GM12878 (cell line): ENCODE data around the gene VPS33B. TPM values are rescaled to one million over a fixed set of nuclear protein-coding genes. Genes with fewer than 3 reads are reported as not detected.
A peak's percentile ranks its signal among the peaks of the same experiment; 100 is the strongest.

Source experiments
- ATAC-seq: fragments of 200-7000 bp; cut with Tn5 transposase; 3 replicates; pipeline ENCODE4 v1.9.1; 2020; ENCODE audit warnings: mild to moderate bottlenecking, moderate library complexity
- BruUV-seq: library from RNA; stranded (reverse); fragments of 400-500 nt; replicated peaks from 2 replicates; lab custom pipeline; 2021; lab: Mats Ljungman, UMichigan
- CTCF ChIA-PET: fragments of 300-600 bp; sonication (Branson Sonifier 250); formaldehyde crosslinking; extraction: SDS; loops from one replicate; lab custom pipeline; 2021; ENCODE audit warnings: inconsistent platforms; lab: Yijun Ruan, JAX
- POLR2A ChIA-PET: fragments of 350-600 bp; formaldehyde crosslinking; extraction: SDS; loops from one replicate; lab custom pipeline; 2021; ENCODE audit warnings: inconsistent platforms; lab: Charles Lee
- RAD21 ChIA-PET: fragments of 300-600 bp; sonication (Branson Sonifier 250); formaldehyde crosslinking; loops from one replicate; lab custom pipeline; 2023; ENCODE audit warnings: antibody characterized with exemption; ENCODE audit not compliant: unreplicated experiment; lab: Charles Lee
- SMC1A ChIA-PET: fragments of 300-600 bp; sonication (Branson Sonifier 250); formaldehyde crosslinking; loops from one replicate; lab custom pipeline; 2023; ENCODE audit not compliant: unreplicated experiment, uncharacterized antibody; lab: Charles Lee
- DNase-seq: peaks from one replicate; pipeline ENCODE4 v3.0.0-alpha.2; 2011; ENCODE audit warnings: low read depth, low spot score
- FAIRE-seq: peaks from 3 replicates; lab custom pipeline; 2011; peaks lifted over from hg19 to GRCh38; lab: Jason Lieb, UNC
- H2AFZ ChIP-seq: 2 replicates; pipeline ENCODE4 v1.6.0; 2011; ENCODE audit warnings: low read depth, low read length, control low read depth; ENCODE audit not compliant: control insufficient read depth
- H3K27ac ChIP-seq: 2 replicates; pipeline ENCODE4 v1.5.1; 2011; ENCODE audit warnings: control low read depth; ENCODE audit not compliant: control insufficient read depth, insufficient read depth
- H3K27me3 ChIP-seq, 2 experiments: replicated peaks in 1 of 2; 2 replicates each; pipeline versions ENCODE4 v1.6.0 to v1.6.1; 2011; ENCODE audit warnings: low read length in 1 of 2; ENCODE audit not compliant: control insufficient read depth in 2 of 2, insufficient read depth in 2 of 2
- H3K36me3 ChIP-seq, 2 experiments: 2 replicates each; pipeline ENCODE4 v1.5.1; 2011; ENCODE audit warnings: low read length in 1 of 2; ENCODE audit not compliant: control insufficient read depth in 2 of 2, insufficient read depth in 2 of 2
- H3K4me1 ChIP-seq: 2 replicates; pipeline ENCODE4 v1.6.1; 2011; ENCODE audit warnings: mild to moderate bottlenecking, low read length, moderate library complexity, mixed read lengths; ENCODE audit not compliant: control insufficient read depth, insufficient read depth
- H3K4me2 ChIP-seq: 2 replicates; pipeline ENCODE4 v1.6.0; 2011; ENCODE audit warnings: control low read depth; ENCODE audit not compliant: control insufficient read depth, insufficient read depth
- H3K4me3 ChIP-seq: fragments of 200-600 bp; sonication (generic); 2 replicates; pipeline ENCODE4 v1.5.1; 2016
- H3K79me2 ChIP-seq: 2 replicates; pipeline ENCODE4 v1.6.0; 2011; ENCODE audit warnings: low read length; ENCODE audit not compliant: control insufficient read depth, insufficient read depth
- H3K9ac ChIP-seq: 2 replicates; pipeline ENCODE4 v1.8.0; 2011; ENCODE audit warnings: low read length, control low read depth, mixed read lengths; ENCODE audit not compliant: control insufficient read depth, insufficient read depth
- H3K9me3 ChIP-seq: replicated peaks from 3 replicates; pipeline ENCODE4 v1.5.1; 2011; ENCODE audit warnings: mild to moderate bottlenecking, low read length; ENCODE audit not compliant: control insufficient read depth, insufficient read depth
- H4K20me1 ChIP-seq: 2 replicates; pipeline ENCODE4 v1.6.0; 2011; ENCODE audit not compliant: control insufficient read depth, insufficient read depth
- BRCA1 ChIP-seq: IDR thresholded peaks from 2 replicates; pipeline ENCODE4 v1.6.1; 2011; ENCODE audit warnings: low read depth, low read length, improper control_type of control experiment
- CBX5 ChIP-seq: sonication (generic); IDR thresholded peaks from 2 replicates; pipeline ENCODE4 v1.6.1; 2016; ENCODE audit warnings: low read depth, moderate library complexity, mild to moderate bottlenecking, inconsistent platforms
- CREM ChIP-seq: IDR thresholded peaks from 2 replicates; pipeline ENCODE4 v1.6.1; 2014; ENCODE audit warnings: antibody characterized with exemption, low read depth
- ESRRA ChIP-seq: IDR thresholded peaks from 2 replicates; pipeline ENCODE4 v1.6.1; 2012; ENCODE audit warnings: mild to moderate bottlenecking, low read length, improper control_type of control experiment
- FOS ChIP-seq: IDR thresholded peaks from 3 replicates; pipeline ENCODE4 v1.6.1; 2011; ENCODE audit warnings: borderline replicate concordance; ENCODE audit not compliant: insufficient read length; ENCODE audit errors: extremely low read depth
- HCFC1 ChIP-seq: fragments of 150-350 bp; IDR thresholded peaks from 2 replicates; pipeline ENCODE4 v1.6.1; 2014; ENCODE audit warnings: low read length
- IKZF2 ChIP-seq, 2 experiments: fragments of 450-650 bp; IDR thresholded peaks; 2 replicates each; pipeline ENCODE4 v1.6.1; 2017; ENCODE audit warnings: mild to moderate bottlenecking in 2 of 2, moderate library complexity in 2 of 2
- JUNB ChIP-seq: IDR thresholded peaks from 2 replicates; pipeline ENCODE4 v1.6.1; 2016; ENCODE audit warnings: antibody characterized with exemption, mild to moderate bottlenecking
- KLF5 ChIP-seq: fragments of 450-650 bp; IDR thresholded peaks from 2 replicates; pipeline ENCODE4 v1.6.1; 2014; ENCODE audit warnings: mild to moderate bottlenecking; ENCODE audit not compliant: partially characterized antibody
- NR2F1 ChIP-seq: fragments of 450-650 bp; conservative IDR thresholded peaks from 2 replicates; pipeline ENCODE4 v1.6.1; 2017; ENCODE audit warnings: mild to moderate bottlenecking
- PML ChIP-seq: IDR thresholded peaks from 2 replicates; pipeline ENCODE4 v1.6.1; 2012; ENCODE audit warnings: low read length, inconsistent platforms
- POLR2AphosphoS2 ChIP-seq: IDR thresholded peaks from 2 replicates; pipeline ENCODE4 v1.6.1; 2011; ENCODE audit warnings: low read depth, mild to moderate bottlenecking, low read length, improper control_type of control experiment, moderate library complexity
- WGBS: methylation state at CpG from one replicate; pipeline ENCODE4 v1.1.6; 2016; ENCODE audit warnings: low lambda C conversion rate; ENCODE audit not compliant: insufficient replicate concordance, insufficient coverage; ENCODE audit errors: missing lambda C conversion rate; 5-methylcytosine and 5-hydroxymethylcytosine counted together
- in situ Hi-C: fragments of 300-500 bp; cut with MboI; formaldehyde crosslinking; loops from 9 replicates; pipeline ENCODE4 v1.14.3; 2018; ENCODE audit warnings: mixed read lengths
- intact Hi-C: fragments of 100-400 bp; cut with micrococcal nuclease; formaldehyde crosslinking; loops from one replicate; pipeline ENCODE4 v1.14.2; 2022; ENCODE audit not compliant: unreplicated experiment
- polyA plus RNA-seq, 11 experiments: library from polyadenylated mRNA; depleted of rRNA in 4 of 11; unstranded in 6 of 11; stranded (reverse) in 5 of 11; fragments of >200 nt; fragmentation: Nextera tagmentation in 4 of 11; fragmentation: Illumina TruSeq in 1 of 11; extraction: Ambion mirVana in 4 of 11; extraction: Trizol in 1 of 11; gene quantifications; 1 replicate in 1 of 11; 2 replicates in 10 of 11; pipeline versions ENCODE4 v1.2.1 to v1.2.3, GENCODE V29; 2011 to 2016; ENCODE audit warnings: inconsistent platforms in 2 of 11, missing spikeins in 2 of 11, low read depth in 1 of 11
- total RNA-seq, 4 experiments: library from RNA; depleted of rRNA in 3 of 4; stranded (reverse); fragments of >200 nt in 3 of 4; fragmentation: Illumina TruSeq in 1 of 4; extraction: Trizol in 1 of 4; gene quantifications; 2 replicates each; pipeline versions ENCODE4 v1.2.1 to v1.2.3, GENCODE V29; 2013 to 2021
- TF ChIP-seq, protein P1 (sequence below): IDR thresholded peaks from 2 replicates; pipeline ENCODE4 v1.6.1; 2012; ENCODE audit warnings: mild to moderate bottlenecking, low read depth, low read length
- TF ChIP-seq, protein P2 (sequence below): fragments of 450-650 bp; conservative IDR thresholded peaks from 2 replicates; pipeline ENCODE4 v1.6.1; 2017; ENCODE audit warnings: mild to moderate bottlenecking, moderate library complexity
- TF ChIP-seq, protein P3 (sequence below): IDR thresholded peaks from 2 replicates; pipeline ENCODE4 v1.6.1; 2011; ENCODE audit warnings: borderline replicate concordance, low read depth, mild to moderate bottlenecking, moderate library complexity, mixed read lengths, low read length; ENCODE audit not compliant: insufficient read depth; ENCODE audit errors: extremely low read length

The VPS33B gene
- total and polyA plus RNA-seq, 10 of the 15 experiments (the other 5 are each of a cell fraction or from before 2014, with no cell fraction given): 11.4 to 21.5 (median 15.2) TPM

DNA sequence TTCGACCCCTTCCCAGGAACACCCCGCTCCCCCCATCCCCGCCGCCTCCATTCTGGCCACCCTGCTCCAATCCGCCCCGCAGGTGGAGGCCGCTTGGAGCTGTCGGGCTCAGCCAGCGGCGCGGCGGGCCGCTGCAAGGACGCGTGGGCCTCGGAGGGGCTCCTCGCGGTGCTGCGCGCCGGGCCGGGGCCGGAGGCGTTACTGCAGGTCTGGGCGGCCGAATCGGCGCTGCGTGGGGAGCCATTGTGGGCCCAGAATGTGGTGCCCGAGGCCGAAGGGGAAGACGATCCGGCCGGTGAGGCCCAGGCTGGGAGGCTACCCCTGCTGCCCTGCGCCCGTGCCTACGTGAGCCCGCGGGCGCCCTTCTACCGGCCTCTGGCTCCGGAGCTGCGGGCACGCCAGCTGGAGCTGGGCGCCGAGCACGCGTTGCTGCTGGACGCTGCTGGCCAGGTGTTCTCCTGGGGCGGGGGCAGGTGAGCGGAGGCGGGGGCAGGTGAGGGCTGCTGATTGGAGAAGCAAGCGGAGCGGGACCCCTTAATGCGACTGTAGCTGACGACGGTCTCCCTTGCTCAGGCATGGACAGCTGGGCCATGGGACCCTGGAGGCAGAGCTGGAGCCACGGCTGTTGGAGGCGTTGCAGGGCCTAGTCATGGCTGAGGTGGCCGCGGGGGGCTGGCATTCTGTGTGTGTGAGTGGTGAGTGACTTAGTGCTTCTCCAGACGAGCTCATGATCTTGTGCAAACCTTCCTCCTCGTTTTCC, 65.2 kb downstream of the VPS33B start:
- no peak overlapping the region for H3K27ac ChIP-seq
- peaks cover 24% of the 10 kb centered on the region for H3K79me2 ChIP-seq
- intact Hi-C loops (loop anchor here (5.0 kb wide), 3 partner anchors 35 to 90 kb away; partner anchors contain the start of genes PRC1 and VPS33B), in situ Hi-C loops (loop anchor here (25.0 kb wide), 1 partner anchor 1370 kb away; the partner anchor contains the start of gene TICRR)
- H4K20me1 ChIP-seq: no peaks in the 10 kb centered on the region
- ATAC-seq (no peak), DNase-seq (no peak), FAIRE-seq (no peak)
- RAD21 ChIA-PET: interaction anchor here (0.5 to 4.5 kb wide), 8 partner anchors 17 to 314 kb away, joined by 3 to 24 read pairs (median 3); partner anchors contain the start of genes HDDC3 and UNC45A
- WGBS: 97% methylated on average over 57 of the region's 63 CpGs
- no peak overlapping the region for H2AFZ ChIP-seq
- POLR2A ChIA-PET: interaction anchor here (1.5 to 3.6 kb wide), 2 partner anchors 25 to 30 kb away, joined by 4 to 26 read pairs; partner anchors contain the start of gene HDDC3
- H3K36me3 ChIP-seq: peaks cover 21 to 30% of the 10 kb centered on the region in 2 experiments
- peak overlapping the region; percentile 87 for H3K4me3 ChIP-seq
- peak overlapping the region; percentile 78; the same call in 1 of the 2 replicates for H3K4me2 ChIP-seq
- BruUV-seq: no TSS peak
- H3K27me3 ChIP-seq: no peaks in the 10 kb centered on the region
- CTCF ChIA-PET: interaction anchor here (0.8 to 6.4 kb wide), 19 partner anchors 9 to 911 kb away, joined by 3 to 74 read pairs (median 5); partner anchors contain the start of genes HDDC3 and UNC45A
- peak overlapping the region; percentile 98; the same call in 1 of the 2 replicates for H3K9ac ChIP-seq
- no peaks in the 10 kb centered on the region for H3K9me3 ChIP-seq
- SMC1A ChIA-PET: interaction anchor here (1.1 to 4.1 kb wide), 3 partner anchors 25 to 92 kb away, joined by 4 to 14 read pairs (median 11); no protein-coding TSS in a partner anchor
- H3K4me1 ChIP-seq: peaks cover 3% of the 10 kb centered on the region; the same call in 1 of the 2 replicates
- no peak for TF ChIP-seq POLR2AphosphoS2
- TF ChIP-seq JUNB: no peak
- TF ChIP-seq HCFC1: no peak
- TF ChIP-seq, protein P1, sequence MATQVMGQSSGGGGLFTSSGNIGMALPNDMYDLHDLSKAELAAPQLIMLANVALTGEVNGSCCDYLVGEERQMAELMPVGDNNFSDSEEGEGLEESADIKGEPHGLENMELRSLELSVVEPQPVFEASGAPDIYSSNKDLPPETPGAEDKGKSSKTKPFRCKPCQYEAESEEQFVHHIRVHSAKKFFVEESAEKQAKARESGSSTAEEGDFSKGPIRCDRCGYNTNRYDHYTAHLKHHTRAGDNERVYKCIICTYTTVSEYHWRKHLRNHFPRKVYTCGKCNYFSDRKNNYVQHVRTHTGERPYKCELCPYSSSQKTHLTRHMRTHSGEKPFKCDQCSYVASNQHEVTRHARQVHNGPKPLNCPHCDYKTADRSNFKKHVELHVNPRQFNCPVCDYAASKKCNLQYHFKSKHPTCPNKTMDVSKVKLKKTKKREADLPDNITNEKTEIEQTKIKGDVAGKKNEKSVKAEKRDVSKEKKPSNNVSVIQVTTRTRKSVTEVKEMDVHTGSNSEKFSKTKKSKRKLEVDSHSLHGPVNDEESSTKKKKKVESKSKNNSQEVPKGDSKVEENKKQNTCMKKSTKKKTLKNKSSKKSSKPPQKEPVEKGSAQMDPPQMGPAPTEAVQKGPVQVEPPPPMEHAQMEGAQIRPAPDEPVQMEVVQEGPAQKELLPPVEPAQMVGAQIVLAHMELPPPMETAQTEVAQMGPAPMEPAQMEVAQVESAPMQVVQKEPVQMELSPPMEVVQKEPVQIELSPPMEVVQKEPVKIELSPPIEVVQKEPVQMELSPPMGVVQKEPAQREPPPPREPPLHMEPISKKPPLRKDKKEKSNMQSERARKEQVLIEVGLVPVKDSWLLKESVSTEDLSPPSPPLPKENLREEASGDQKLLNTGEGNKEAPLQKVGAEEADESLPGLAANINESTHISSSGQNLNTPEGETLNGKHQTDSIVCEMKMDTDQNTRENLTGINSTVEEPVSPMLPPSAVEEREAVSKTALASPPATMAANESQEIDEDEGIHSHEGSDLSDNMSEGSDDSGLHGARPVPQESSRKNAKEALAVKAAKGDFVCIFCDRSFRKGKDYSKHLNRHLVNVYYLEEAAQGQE: no peak
- TF ChIP-seq, protein P2, sequence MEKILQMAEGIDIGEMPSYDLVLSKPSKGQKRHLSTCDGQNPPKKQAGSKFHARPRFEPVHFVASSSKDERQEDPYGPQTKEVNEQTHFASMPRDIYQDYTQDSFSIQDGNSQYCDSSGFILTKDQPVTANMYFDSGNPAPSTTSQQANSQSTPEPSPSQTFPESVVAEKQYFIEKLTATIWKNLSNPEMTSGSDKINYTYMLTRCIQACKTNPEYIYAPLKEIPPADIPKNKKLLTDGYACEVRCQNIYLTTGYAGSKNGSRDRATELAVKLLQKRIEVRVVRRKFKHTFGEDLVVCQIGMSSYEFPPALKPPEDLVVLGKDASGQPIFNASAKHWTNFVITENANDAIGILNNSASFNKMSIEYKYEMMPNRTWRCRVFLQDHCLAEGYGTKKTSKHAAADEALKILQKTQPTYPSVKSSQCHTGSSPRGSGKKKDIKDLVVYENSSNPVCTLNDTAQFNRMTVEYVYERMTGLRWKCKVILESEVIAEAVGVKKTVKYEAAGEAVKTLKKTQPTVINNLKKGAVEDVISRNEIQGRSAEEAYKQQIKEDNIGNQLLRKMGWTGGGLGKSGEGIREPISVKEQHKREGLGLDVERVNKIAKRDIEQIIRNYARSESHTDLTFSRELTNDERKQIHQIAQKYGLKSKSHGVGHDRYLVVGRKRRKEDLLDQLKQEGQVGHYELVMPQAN: no peak
- TF ChIP-seq KLF5: no peak
- TF ChIP-seq, protein P3, sequence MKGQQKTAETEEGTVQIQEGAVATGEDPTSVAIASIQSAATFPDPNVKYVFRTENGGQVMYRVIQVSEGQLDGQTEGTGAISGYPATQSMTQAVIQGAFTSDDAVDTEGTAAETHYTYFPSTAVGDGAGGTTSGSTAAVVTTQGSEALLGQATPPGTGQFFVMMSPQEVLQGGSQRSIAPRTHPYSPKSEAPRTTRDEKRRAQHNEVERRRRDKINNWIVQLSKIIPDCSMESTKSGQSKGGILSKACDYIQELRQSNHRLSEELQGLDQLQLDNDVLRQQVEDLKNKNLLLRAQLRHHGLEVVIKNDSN: no peak
- TF ChIP-seq CBX5: no peak
- no peak for TF ChIP-seq FOS
- TF ChIP-seq CREM: no peak
- no peak for TF ChIP-seq IKZF2 (IDR thresholded peaks at IDR 0.05)
- TF ChIP-seq NR2F1: no peak
- TF ChIP-seq PML: no peak
- TF ChIP-seq BRCA1: no peak
- no peak for TF ChIP-seq ESRRA
